CD4-positive, alpha-beta T cell (primary cell): Measurements from ENCODE around the gene HSPBAP1. TPM values are rescaled to one million over a fixed set of nuclear protein-coding genes. Genes with fewer than 3 reads are reported as not detected.

Experiments used
- ATAC-seq: fragments of 200-7000 bp; cut with Tn5 transposase; one replicate; pipeline ENCODE4 v1.10.0; 2022; ENCODE audit warnings: mild to moderate bottlenecking; ENCODE audit not compliant: poor library complexity
- CTCF ChIA-PET: fragments of 350-600 bp; sonication (Branson Sonifier 250); formaldehyde crosslinking; loops from one replicate; lab custom pipeline; 2021; ENCODE audit warnings: antibody characterized with exemption, inconsistent platforms; lab: Charles Lee
- POLR2A ChIA-PET: fragments of 350-600 bp; sonication (Branson Sonifier 250); formaldehyde crosslinking; loops from one replicate; lab custom pipeline; 2021; ENCODE audit warnings: antibody characterized with exemption, inconsistent platforms; lab: Charles Lee
- DNase-seq, 14 experiments: peaks; one replicate each; pipeline ENCODE4 v3.0.0-alpha.2; 2013 to 2020; ENCODE audit warnings: mixed read lengths in 2 of 14
- H3K27ac ChIP-seq, 2 donors: one replicate each; pipeline versions ENCODE4 v1.5.1 to v1.7.0; 2013; ENCODE audit warnings: low read length in 2 of 2, low read depth in 1 of 2, mild to moderate bottlenecking in 1 of 2
- H3K27me3 ChIP-seq, 2 experiments: 1 replicate in 1 of 2; 2 replicates in 1 of 2; pipeline versions ENCODE4 v1.6.1 to v1.7.0; 2013; ENCODE audit warnings: low read length in 2 of 2, control low read depth in 1 of 2, mild to moderate bottlenecking in 1 of 2, moderate library complexity in 1 of 2; ENCODE audit not compliant: insufficient read depth in 2 of 2, control insufficient read depth in 1 of 2
- H3K36me3 ChIP-seq: one replicate; pipeline ENCODE4 v1.6.1; 2013; ENCODE audit warnings: low read length, control low read depth; ENCODE audit not compliant: insufficient read depth
- H3K4me1 ChIP-seq: one replicate; pipeline ENCODE4 v1.6.1; 2013; ENCODE audit warnings: low read length, control low read depth; ENCODE audit not compliant: insufficient read depth
- H3K4me3 ChIP-seq: one replicate; pipeline ENCODE4 v1.5.1; 2013; ENCODE audit warnings: mild to moderate bottlenecking, low read length, moderate library complexity
- H3K9me3 ChIP-seq, 2 experiments: 1 replicate in 1 of 2; 2 replicates in 1 of 2; pipeline versions ENCODE4 v1.6.1 to v1.7.0; 2013; ENCODE audit warnings: low read length in 2 of 2, mild to moderate bottlenecking in 2 of 2, control low read depth in 1 of 2, moderate library complexity in 1 of 2; ENCODE audit not compliant: control insufficient read depth in 1 of 2, insufficient read depth in 1 of 2
- H3K27ac Mint-ChIP-seq: one replicate; pipeline ENCODE4 v1.8.0; 2020; ENCODE audit warnings: mixed read lengths
- H3K27me3 Mint-ChIP-seq: one replicate; pipeline ENCODE4 v1.8.0; 2021; ENCODE audit warnings: mixed read lengths
- H3K36me3 Mint-ChIP-seq: one replicate; pipeline ENCODE4 v1.8.0; 2021; ENCODE audit warnings: low read depth, mixed read lengths
- H3K4me1 Mint-ChIP-seq: one replicate; pipeline ENCODE4 v1.8.0; 2021; ENCODE audit warnings: low read depth, mixed read lengths
- H3K4me3 Mint-ChIP-seq: one replicate; pipeline ENCODE4 v1.8.0; 2020; ENCODE audit warnings: mild to moderate bottlenecking, mixed read lengths
- H3K9me3 Mint-ChIP-seq: one replicate; pipeline ENCODE4 v1.8.0; 2020; ENCODE audit warnings: mixed read lengths
- intact Hi-C, 2 experiments: fragments of 100-400 bp; cut with DNase I in 1 of 2; cut with micrococcal nuclease in 1 of 2; formaldehyde crosslinking; loops; one replicate each; pipeline versions ENCODE4 v1.15.1 to v1.9.0; 2023 to 2025; cut with DNase I, micrococcal nuclease
- total RNA-seq, 174 experiments: library from RNA in 2 of 174; stranded (reverse) in 2 of 174; gene quantifications; one replicate each; pipeline ENCODE4 v1.2.3 and lab custom pipeline; 2021 to 2026
- TF ChIP-seq, protein P1 (sequence below): fragments of 200-600 bp; IDR thresholded peaks from one replicate; pipeline ENCODE4 v1.8.0; 2022; ENCODE audit warnings: antibody characterized with exemption, mild to moderate bottlenecking

Gene HSPBAP1
- total RNA-seq, 2 experiments from 2014 or later = 9.3 to 11.0 TPM

DNA sequence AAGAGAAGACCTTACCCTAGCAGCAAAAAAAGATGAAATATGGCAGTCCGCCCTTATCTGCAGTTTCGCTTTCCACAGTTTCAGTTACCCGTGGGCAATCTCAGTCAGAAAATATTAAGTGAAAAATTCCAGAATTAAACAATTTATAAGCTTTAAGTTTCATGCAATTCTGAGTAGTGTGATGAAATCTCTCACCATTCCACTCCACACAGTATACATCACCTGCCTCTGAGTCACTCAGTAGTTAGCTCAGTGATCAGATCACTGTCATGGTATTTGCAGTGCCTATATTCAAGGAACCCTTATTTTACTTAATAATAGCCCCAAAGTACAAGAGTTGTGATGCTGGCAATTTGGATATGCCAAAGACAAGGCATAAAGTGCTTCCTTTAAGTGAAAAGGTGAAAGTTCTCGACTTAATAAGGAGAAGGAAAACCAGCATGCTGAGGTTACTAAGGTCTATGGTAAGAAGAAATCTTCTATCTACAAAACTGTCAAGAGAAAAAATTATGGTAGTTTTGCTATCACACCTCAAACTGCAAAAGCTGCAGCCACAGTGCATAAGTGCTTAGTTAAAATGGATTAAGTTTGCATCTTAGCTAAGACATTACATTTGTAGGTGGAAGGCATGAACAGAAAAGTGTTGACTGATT, 48.1 kb downstream of the HSPBAP1 start:
- ATAC-seq = no peak
- TF ChIP-seq, protein P1, sequence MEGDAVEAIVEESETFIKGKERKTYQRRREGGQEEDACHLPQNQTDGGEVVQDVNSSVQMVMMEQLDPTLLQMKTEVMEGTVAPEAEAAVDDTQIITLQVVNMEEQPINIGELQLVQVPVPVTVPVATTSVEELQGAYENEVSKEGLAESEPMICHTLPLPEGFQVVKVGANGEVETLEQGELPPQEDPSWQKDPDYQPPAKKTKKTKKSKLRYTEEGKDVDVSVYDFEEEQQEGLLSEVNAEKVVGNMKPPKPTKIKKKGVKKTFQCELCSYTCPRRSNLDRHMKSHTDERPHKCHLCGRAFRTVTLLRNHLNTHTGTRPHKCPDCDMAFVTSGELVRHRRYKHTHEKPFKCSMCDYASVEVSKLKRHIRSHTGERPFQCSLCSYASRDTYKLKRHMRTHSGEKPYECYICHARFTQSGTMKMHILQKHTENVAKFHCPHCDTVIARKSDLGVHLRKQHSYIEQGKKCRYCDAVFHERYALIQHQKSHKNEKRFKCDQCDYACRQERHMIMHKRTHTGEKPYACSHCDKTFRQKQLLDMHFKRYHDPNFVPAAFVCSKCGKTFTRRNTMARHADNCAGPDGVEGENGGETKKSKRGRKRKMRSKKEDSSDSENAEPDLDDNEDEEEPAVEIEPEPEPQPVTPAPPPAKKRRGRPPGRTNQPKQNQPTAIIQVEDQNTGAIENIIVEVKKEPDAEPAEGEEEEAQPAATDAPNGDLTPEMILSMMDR = no peak
- ChIA-PET CTCF (no interaction called here), POLR2A (no interaction called here)
- H3K9me3 ChIP-seq = no peaks in the 10 kb centered on the region
- peaks cover 69% of the 10 kb centered on the region for H3K36me3 Mint-ChIP-seq
- no peak overlapping the region for H3K27ac Mint-ChIP-seq
- H3K9me3 Mint-ChIP-seq = peaks cover 6% of the 10 kb centered on the region
- H3K27me3 ChIP-seq = no peaks in the 10 kb centered on the region
- H3K4me1 Mint-ChIP-seq = no peaks in the 10 kb centered on the region
- H3K4me3 ChIP-seq = no peak overlapping the region
- no peaks in the 10 kb centered on the region for H3K4me1 ChIP-seq
- H3K36me3 ChIP-seq = peaks cover 15% of the 10 kb centered on the region
- no peak overlapping the region for H3K27ac ChIP-seq
- no peak for DNase-seq
- H3K4me3 Mint-ChIP-seq = no peak overlapping the region
- intact Hi-C loops = no loop called here
- no peaks in the 10 kb centered on the region for H3K27me3 Mint-ChIP-seq

DNA sequence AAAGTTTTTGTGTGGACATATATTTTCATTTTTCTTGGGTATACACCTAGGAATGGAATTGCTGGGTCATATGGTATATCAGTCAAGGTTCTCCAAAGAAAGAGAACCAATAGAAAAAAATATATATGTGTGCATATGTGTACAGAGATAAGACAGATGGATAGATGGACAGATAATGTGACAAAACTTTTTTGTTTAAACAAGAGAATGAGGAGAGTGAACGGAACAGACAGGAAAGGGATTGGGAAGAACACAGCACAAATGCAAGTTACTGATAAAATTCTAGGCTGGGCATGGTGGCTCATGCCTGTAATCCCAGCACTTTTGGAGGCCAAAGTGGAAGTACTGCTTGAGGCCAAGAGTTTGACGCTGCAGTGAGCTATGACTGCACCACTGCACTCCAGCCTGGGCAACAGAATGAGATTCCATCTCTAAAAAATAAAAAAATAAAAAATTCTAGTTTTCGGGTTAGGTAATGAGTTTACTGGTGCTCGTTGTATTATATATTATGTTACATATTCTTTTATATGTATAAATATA, 50.0 kb downstream of the HSPBAP1 start:
- Mint-ChIP-seq H3K36me3 (peaks cover 80% of the 10 kb centered on the region), H3K27ac (no peak overlapping the region), H3K4me3 (no peak overlapping the region), H3K4me1 (no peaks in the 10 kb centered on the region), H3K27me3 (no peaks in the 10 kb centered on the region), H3K9me3 (peaks cover 6% of the 10 kb centered on the region)
- no peaks in the 10 kb centered on the region for H3K9me3 ChIP-seq
- CTCF ChIA-PET = no interaction called here
- H3K4me3 ChIP-seq = no peak overlapping the region
- TF ChIP-seq, protein P1 = no peak
- POLR2A ChIA-PET = interaction anchor here (0.6 to 0.8 kb wide), 2 partner anchors 16 to 806 kb away, joined by 3 read pairs; no protein-coding TSS in a partner anchor
- intact Hi-C loops = no loop called here
- peaks cover 22% of the 10 kb centered on the region for H3K36me3 ChIP-seq
- DNase-seq (no peak), ATAC-seq (no peak)
- H3K4me1 ChIP-seq = no peaks in the 10 kb centered on the region
- no peaks in the 10 kb centered on the region for H3K27me3 ChIP-seq
- H3K27ac ChIP-seq = no peak overlapping the region

DNA sequence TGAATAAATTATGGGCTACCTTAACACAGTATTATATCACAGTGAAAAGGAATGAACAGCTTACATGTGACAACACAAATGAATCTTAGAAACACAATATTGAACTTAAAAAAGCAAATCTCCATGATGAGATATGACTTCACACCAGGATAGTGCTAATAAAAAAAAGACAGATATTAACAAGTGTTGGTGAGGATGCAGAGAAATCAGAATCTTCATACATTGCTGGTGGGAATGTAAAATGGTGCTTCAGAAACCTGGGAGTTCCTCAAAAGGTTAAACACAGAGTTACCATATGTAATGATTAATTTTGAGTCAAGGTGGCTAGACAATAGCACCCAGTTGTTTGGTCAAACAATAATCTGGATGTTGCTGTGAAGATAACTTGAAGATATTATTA, 51.4 kb downstream of the HSPBAP1 start:
- CTCF ChIA-PET = no interaction called here
- H3K27me3 ChIP-seq = no peaks in the 10 kb centered on the region
- TF ChIP-seq, protein P1 = no peak

More for the DNA sequence above, 51.4 kb downstream of the HSPBAP1 start:
- intact Hi-C loops = no loop called here
- DNase-seq (no peak), ATAC-seq (no peak)
- peaks cover 22% of the 10 kb centered on the region for H3K36me3 ChIP-seq
- Mint-ChIP-seq H3K4me1 (no peaks in the 10 kb centered on the region), H3K36me3 (peaks cover 80% of the 10 kb centered on the region), H3K9me3 (peaks cover 6% of the 10 kb centered on the region), H3K27me3 (no peaks in the 10 kb centered on the region), H3K27ac (no peak overlapping the region), H3K4me3 (no peak overlapping the region)
- no peak overlapping the region for H3K27ac ChIP-seq
- no peaks in the 10 kb centered on the region for H3K4me1 ChIP-seq
- POLR2A ChIA-PET = no interaction called here
- no peaks in the 10 kb centered on the region for H3K9me3 ChIP-seq
- no peak overlapping the region for H3K4me3 ChIP-seq
